Naive B cell (primary cell): ENCODE results near the gene TBX15. TPM values are rescaled to one million over a fixed set of nuclear protein-coding genes. Genes with fewer than 3 reads are reported as not detected.
"Not testable (repeated sequence)": the region's sequence is repeated elsewhere in the genome, so short reads cannot be mapped to it uniquely, and the experiment has no call there.

Experiments
- ATAC-seq, 2 donors: fragments of 150-1000 bp; cut with Tn5 transposase; 2 replicates each; pipeline ENCODE4 v1.10.0; 2021; ENCODE audit warnings: low read depth in 2 of 2, mild to moderate bottlenecking in 2 of 2, moderate library complexity in 2 of 2
- DNase-seq: peaks from one replicate; pipeline ENCODE4 v3.0.0; 2022
- H3K27ac Mint-ChIP-seq, 6 donors: one replicate each; pipeline ENCODE4 v1.8.0; 2020 to 2022; ENCODE audit warnings: mild to moderate bottlenecking in 6 of 6, mixed read lengths in 6 of 6, moderate library complexity in 5 of 6, inconsistent platforms in 2 of 6
- H3K27me3 Mint-ChIP-seq, 3 donors: one replicate each; pipeline ENCODE4 v1.8.0; 2021 to 2022; ENCODE audit warnings: mixed read lengths in 3 of 3, mild to moderate bottlenecking in 1 of 3
- H3K36me3 Mint-ChIP-seq, 2 donors: one replicate each; pipeline ENCODE4 v1.8.0; 2020 to 2022; ENCODE audit warnings: mixed read lengths in 2 of 2, inconsistent platforms in 1 of 2, mild to moderate bottlenecking in 1 of 2
- H3K4me1 Mint-ChIP-seq, 3 donors: one replicate each; pipeline ENCODE4 v1.8.0; 2020 to 2022; ENCODE audit warnings: mixed read lengths in 3 of 3, inconsistent platforms in 1 of 3, mild to moderate bottlenecking in 1 of 3, moderate library complexity in 1 of 3
- H3K4me3 Mint-ChIP-seq, 8 donors: one replicate each; pipeline ENCODE4 v1.8.0; 2020 to 2022; ENCODE audit warnings: mild to moderate bottlenecking in 8 of 8, mixed read lengths in 8 of 8, moderate library complexity in 8 of 8, inconsistent platforms in 2 of 8
- H3K9me3 Mint-ChIP-seq, 7 donors: one replicate each; pipeline ENCODE4 v1.8.0; 2020 to 2022; ENCODE audit warnings: mixed read lengths in 7 of 7, mild to moderate bottlenecking in 5 of 7, inconsistent platforms in 2 of 7, moderate library complexity in 1 of 7
- polyA plus RNA-seq, 6 donors: library from polyadenylated mRNA; unstranded; fragments of 300-500 nt; fragmentation: Illumina TruSeq; gene quantifications; one replicate each; pipeline ENCODE4 v1.2.3, GENCODE V29; 2021; ENCODE audit warnings: low read depth in 6 of 6

The TBX15 gene
- polyA plus RNA-seq, 6 donors from 2014 or later: not detected

GRCh38 chr1:118921994-118922393 lies 66.1 kb downstream of the TBX15 start:
- Mint-ChIP-seq H3K27me3 (peaks cover 11 to 20% (median 12%) of the 10 kb centered on the region in 3 donors), H3K9me3 (peaks cover 0 to 14% (median 0%) of the 10 kb centered on the region in 7 donors), H3K36me3 (peaks cover 0 to 8% of the 10 kb centered on the region in 2 donors), H3K4me3 (no peak overlapping the region), H3K4me1 (peaks cover 0 to 6% (median 0%) of the 10 kb centered on the region in 3 donors), H3K27ac (no peak overlapping the region)
- no peak for ATAC-seq
- DNase-seq: no peak

- DNase-seq (no peak), ATAC-seq (no peak)
- H3K4me1 Mint-ChIP-seq: peaks cover 0 to 6% (median 0%) of the 10 kb centered on the region in 3 donors
- H3K36me3 Mint-ChIP-seq: peaks cover 0 to 8% of the 10 kb centered on the region in 2 donors
- peaks cover 0 to 10% (median 0%) of the 10 kb centered on the region in 7 donors for H3K9me3 Mint-ChIP-seq
- no peak overlapping the region for H3K4me3 Mint-ChIP-seq
- H3K27ac Mint-ChIP-seq: peak overlapping the region in 1 of 6 donors; percentile 23
- peaks cover 6 to 9% (median 8%) of the 10 kb centered on the region in 3 donors for H3K27me3 Mint-ChIP-seq
Observed at GRCh38 chr1:118920124-118920717, 67.9 kb downstream of the TBX15 start.

GRCh38 chr1:118918940-118919259 lies 69.2 kb downstream of the TBX15 start:
- H3K27me3 Mint-ChIP-seq: peaks cover 0 to 8% (median 6%) of the 10 kb centered on the region in 3 donors
- H3K4me1 Mint-ChIP-seq: peaks cover 0 to 6% (median 0%) of the 10 kb centered on the region in 3 donors
- H3K9me3 Mint-ChIP-seq: peaks cover 0 to 12% (median 0%) of the 10 kb centered on the region in 7 donors
- peaks cover 0 to 8% of the 10 kb centered on the region in 2 donors for H3K36me3 Mint-ChIP-seq
- H3K27ac Mint-ChIP-seq: no peak overlapping the region
- DNase-seq: no peak
- H3K4me3 Mint-ChIP-seq: no peak overlapping the region
- no peak for ATAC-seq

- H3K27me3 Mint-ChIP-seq: peaks cover 0 to 8% (median 6%) of the 10 kb centered on the region in 3 donors
- H3K36me3 Mint-ChIP-seq: peaks cover 0 to 8% of the 10 kb centered on the region in 2 donors
- no peak overlapping the region for H3K27ac Mint-ChIP-seq
- peak overlapping the region in 1 of 8 donors; percentile 0 for H3K4me3 Mint-ChIP-seq
- H3K4me1 Mint-ChIP-seq: peaks cover 0 to 6% (median 0%) of the 10 kb centered on the region in 3 donors
- peaks cover 0 to 12% (median 0%) of the 10 kb centered on the region in 7 donors for H3K9me3 Mint-ChIP-seq
- ATAC-seq (peak in 1 of 2 donors; percentile 30), DNase-seq (no peak)
Observed at GRCh38 chr1:118918230-118918939, 69.8 kb downstream of the TBX15 start.

- not testable (repeated sequence) for H3K27me3 Mint-ChIP-seq, H3K4me1 Mint-ChIP-seq, DNase-seq, ATAC-seq, H3K36me3 Mint-ChIP-seq, H3K27ac Mint-ChIP-seq, H3K4me3 Mint-ChIP-seq
- peaks cover 0 to 12% (median 0%) of the 10 kb centered on the region in 7 donors for H3K9me3 Mint-ChIP-seq
Observed at GRCh38 chr1:118916346-118916745, 71.8 kb downstream of the TBX15 start.

- DNase-seq: no peak
Observed at GRCh38 chr1:118914379-118915161, 73.6 kb downstream of the TBX15 start.

GRCh38 chr1:118913818-118914217 lies 74.3 kb downstream of the TBX15 start:
- peaks cover 0 to 3% (median 0%) of the 10 kb centered on the region in 3 donors for H3K4me1 Mint-ChIP-seq
- ATAC-seq (no peak), DNase-seq (no peak)
- H3K36me3 Mint-ChIP-seq: no peaks in the 10 kb centered on the region
- H3K27ac Mint-ChIP-seq: no peak overlapping the region
- peaks cover 0 to 2% (median 0%) of the 10 kb centered on the region in 3 donors for H3K27me3 Mint-ChIP-seq
- H3K9me3 Mint-ChIP-seq: peaks cover 0 to 5% (median 0%) of the 10 kb centered on the region in 7 donors
- H3K4me3 Mint-ChIP-seq: no peak overlapping the region

More at GRCh38 chr1:118914379-118915161, 73.6 kb downstream of the TBX15 start:
- Mint-ChIP-seq H3K36me3 (no peaks in the 10 kb centered on the region), H3K9me3 (peaks cover 0 to 5% (median 0%) of the 10 kb centered on the region in 7 donors), H3K4me1 (peaks cover 0 to 6% (median 0%) of the 10 kb centered on the region in 3 donors), H3K4me3 (no peak overlapping the region), H3K27me3 (no peaks in the 10 kb centered on the region), H3K27ac (no peak overlapping the region)
- no peak for ATAC-seq

- Mint-ChIP-seq H3K4me3 (no peak overlapping the region), H3K36me3 (no peaks in the 10 kb centered on the region), H3K9me3 (peaks cover 0 to 8% (median 0%) of the 10 kb centered on the region in 7 donors), H3K27ac (no peak overlapping the region), H3K4me1 (no peaks in the 10 kb centered on the region), H3K27me3 (peaks cover 0 to 9% (median 2%) of the 10 kb centered on the region in 3 donors)
- ATAC-seq (no peak), DNase-seq (no peak)
Observed at GRCh38 chr1:118912574-118912973, 75.6 kb downstream of the TBX15 start.

GRCh38 chr1:118911571-118911970 lies 76.6 kb downstream of the TBX15 start:
- Mint-ChIP-seq H3K27ac (no peak overlapping the region), H3K27me3 (peaks cover 0 to 12% (median 6%) of the 10 kb centered on the region in 3 donors), H3K4me3 (no peak overlapping the region), H3K36me3 (no peaks in the 10 kb centered on the region), H3K4me1 (no peaks in the 10 kb centered on the region), H3K9me3 (peaks cover 0 to 8% (median 0%) of the 10 kb centered on the region in 7 donors)
- DNase-seq: no peak
- no peak for ATAC-seq

GRCh38 chr1:118907466-118907865 lies 80.7 kb downstream of the TBX15 start:
- DNase-seq (no peak), ATAC-seq (no peak)
- Mint-ChIP-seq H3K27me3 (peaks cover 0 to 12% (median 10%) of the 10 kb centered on the region in 3 donors), H3K4me1 (no peaks in the 10 kb centered on the region), H3K27ac (peak overlapping the region in 1 of 6 donors; percentile 42), H3K9me3 (peaks cover 0 to 5% (median 0%) of the 10 kb centered on the region in 7 donors), H3K4me3 (no peak overlapping the region), H3K36me3 (no peaks in the 10 kb centered on the region)

- Mint-ChIP-seq H3K36me3 (no peaks in the 10 kb centered on the region), H3K4me3 (no peak overlapping the region), H3K27me3 (peaks cover 0 to 12% (median 10%) of the 10 kb centered on the region in 3 donors), H3K27ac (no peak overlapping the region), H3K9me3 (peaks cover 0 to 5% (median 0%) of the 10 kb centered on the region in 7 donors), H3K4me1 (no peaks in the 10 kb centered on the region)
- DNase-seq: no peak
- no peak for ATAC-seq
Observed at GRCh38 chr1:118905671-118906070, 82.5 kb downstream of the TBX15 start.

- DNase-seq: no peak
- H3K27ac Mint-ChIP-seq: no peak overlapping the region
- H3K9me3 Mint-ChIP-seq: peaks cover 0 to 5% (median 0%) of the 10 kb centered on the region in 7 donors
Observed at GRCh38 chr1:118905196-118905595, 82.9 kb downstream of the TBX15 start.

GRCh38 chr1:118902711-118903191 lies 85.4 kb downstream of the TBX15 start:
- peaks cover 0 to 2% (median 0%) of the 10 kb centered on the region in 7 donors for H3K9me3 Mint-ChIP-seq
- no peaks in the 10 kb centered on the region for H3K4me1 Mint-ChIP-seq
- no peaks in the 10 kb centered on the region for H3K36me3 Mint-ChIP-seq
- DNase-seq (no peak), ATAC-seq (no peak)
- no peak overlapping the region for H3K4me3 Mint-ChIP-seq
- H3K27me3 Mint-ChIP-seq: peaks cover 0 to 10% (median 5%) of the 10 kb centered on the region in 3 donors
- no peak overlapping the region for H3K27ac Mint-ChIP-seq

More at GRCh38 chr1:118905196-118905595, 82.9 kb downstream of the TBX15 start:
- no peak for ATAC-seq
- H3K36me3 Mint-ChIP-seq: no peaks in the 10 kb centered on the region
- peaks cover 0 to 12% (median 10%) of the 10 kb centered on the region in 3 donors for H3K27me3 Mint-ChIP-seq
- no peaks in the 10 kb centered on the region for H3K4me1 Mint-ChIP-seq
- H3K4me3 Mint-ChIP-seq: no peak overlapping the region
